NCI-H2171 treated with DMSO at 0.1 percent for 48 hours (cell line): ENCODE results near the gene MYO1D.
"Not testable (repeated sequence)": the region's sequence is repeated elsewhere in the genome, so short reads cannot be mapped to it uniquely, and the experiment has no call there.

Source experiments
- DNase-seq: peaks from one replicate; lab custom pipeline; 2025; lab: John Stamatoyannopoulos, UW

The MYO1D gene

DNA sequence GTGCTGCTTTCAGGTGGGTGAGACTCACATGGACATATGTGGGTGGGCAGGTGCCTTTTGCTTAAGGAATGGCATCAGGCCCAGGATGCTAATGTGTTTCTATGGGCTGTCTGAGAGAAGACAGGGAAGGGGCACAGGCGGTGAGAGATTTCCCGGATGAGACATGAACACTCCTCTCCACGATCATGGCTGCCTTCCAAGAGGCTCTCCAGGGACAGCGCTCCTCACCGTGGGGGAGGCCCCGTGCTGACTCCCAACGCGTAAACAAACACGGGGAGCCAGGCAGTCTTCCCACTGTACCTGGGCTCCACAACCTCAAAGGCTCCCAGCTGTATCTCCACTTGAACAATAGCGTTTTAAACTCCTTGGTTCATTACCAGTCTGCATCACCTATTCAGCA is 347.3 kb downstream of the MYO1D start:
- peak; percentile 94 for DNase-seq

- no peak for DNase-seq
Observed at GRCh38 chr17:32528825-32529224, 348.1 kb downstream of the MYO1D start.

DNA sequence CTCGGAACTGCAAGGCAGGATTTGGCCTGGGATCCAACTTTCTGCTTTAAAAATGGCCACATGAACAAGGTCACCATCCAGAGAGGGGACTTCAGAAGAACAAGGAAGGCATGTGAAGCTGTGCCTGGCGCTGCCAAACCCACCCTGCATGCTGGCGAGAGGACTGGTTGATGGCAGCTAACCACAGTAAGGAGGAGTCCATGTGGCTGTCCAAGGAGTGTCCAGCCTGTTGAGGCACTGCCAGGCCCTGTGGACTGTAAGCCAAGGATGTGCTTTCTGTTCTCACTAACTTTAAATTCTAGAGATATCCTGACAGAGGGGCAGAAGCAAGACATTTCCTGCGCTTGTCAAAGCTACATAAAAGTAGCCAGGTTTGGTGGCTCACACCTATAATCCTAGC is 349.8 kb downstream of the MYO1D start:
- no peak for DNase-seq

DNA sequence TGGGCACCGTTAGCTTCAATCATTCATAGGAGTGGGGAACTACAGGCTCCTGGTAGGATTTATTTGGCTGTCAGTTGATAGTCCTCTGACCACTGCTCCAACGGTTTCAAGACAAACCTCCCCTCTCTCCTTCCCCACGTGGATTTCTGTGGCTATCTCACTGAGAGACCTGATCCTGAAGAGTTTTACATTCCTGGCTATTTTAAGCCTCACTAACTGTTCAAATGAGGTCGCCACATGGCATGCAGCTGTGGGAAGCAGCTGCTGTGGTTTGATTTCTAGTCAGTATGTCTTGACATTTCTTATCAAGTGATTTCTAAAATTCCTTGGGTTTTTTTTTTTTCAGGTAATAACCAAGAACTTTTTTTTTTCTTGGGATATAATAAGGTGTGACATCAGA is 351.8 kb downstream of the MYO1D start:
- peak; percentile 22 for DNase-seq

DNA sequence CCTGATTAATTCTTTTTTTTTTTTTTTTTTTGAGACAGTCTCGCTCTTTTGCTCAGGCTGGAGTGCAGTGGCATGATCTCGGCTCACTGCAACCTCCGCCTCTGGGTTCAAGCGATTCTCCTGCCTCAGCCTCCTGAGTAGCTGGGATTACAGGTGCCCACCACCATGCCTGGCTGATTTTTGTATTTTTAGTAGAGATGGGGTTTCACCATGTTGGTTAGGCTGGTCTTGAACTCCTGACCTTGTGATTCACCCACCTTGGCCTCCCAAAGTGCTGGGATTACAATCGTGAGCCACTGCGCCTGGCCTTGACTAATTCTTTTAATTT is 352.4 kb downstream of the MYO1D start:
- not testable (repeated sequence) for DNase-seq

DNA sequence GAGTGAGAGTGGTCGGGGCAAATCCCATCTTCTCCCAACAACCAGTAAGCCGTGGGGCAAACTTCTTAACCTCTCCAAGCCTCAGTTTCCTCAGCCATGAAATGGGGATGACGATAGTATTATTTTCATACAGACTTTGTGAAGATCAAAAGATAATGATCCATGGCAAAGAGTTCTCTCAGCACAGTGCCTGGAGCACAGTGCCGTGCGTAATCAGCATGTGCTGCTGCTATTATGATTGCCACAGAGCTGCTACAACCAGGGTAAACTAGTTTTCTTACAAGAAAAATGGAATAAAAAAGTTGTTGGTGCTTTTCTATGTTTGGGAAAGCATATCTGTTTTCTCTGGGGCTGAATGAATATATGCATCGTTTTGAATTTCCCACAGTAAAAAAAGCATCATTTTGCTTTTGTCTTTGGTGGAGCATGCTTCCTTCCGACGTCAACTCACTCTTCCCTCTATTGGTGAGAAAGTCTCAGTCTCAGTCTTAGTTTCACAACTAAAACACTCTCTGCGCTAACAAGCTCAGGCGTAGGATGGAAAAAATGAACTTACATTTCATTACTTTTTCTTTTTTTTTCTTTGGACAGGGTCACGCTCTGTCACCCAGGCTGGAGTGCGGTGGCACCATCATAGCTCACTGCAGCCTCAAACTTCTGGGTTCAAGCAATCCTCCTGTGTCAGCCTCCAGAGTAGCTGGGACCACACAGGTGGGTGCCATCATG is 352.9 kb downstream of the MYO1D start:
- no peak for DNase-seq

DNA sequence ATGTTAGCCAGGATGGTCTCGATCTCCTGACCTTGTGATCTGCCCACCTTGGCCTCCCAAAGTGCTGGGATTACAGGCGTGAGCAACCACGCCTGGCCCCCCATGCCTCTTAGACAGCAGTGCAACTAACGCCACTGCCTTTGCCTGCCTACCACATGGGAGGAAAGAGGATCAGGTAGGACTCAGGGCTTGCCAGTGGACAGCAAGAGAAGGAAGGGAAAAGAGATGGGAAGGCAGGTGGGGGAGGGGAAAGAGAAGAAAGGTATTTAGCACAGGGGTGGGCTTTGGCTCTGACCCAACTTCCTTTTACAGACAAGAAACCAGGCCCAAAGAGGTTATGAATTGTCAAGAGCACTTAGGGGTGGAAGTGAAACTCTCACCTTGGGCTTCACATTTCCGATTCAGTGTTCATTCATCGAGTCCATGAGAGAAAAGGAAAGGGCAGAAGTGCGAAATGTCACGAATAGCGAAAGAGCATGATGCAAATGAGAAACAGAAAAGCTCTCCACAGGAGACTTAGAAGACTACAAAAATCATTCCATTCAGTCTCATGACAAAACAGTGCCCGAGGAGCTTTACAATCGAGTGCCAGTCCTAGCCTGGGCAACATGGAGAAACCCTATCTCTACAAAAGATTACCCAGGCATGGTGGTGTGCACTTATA is 353.8 kb downstream of the MYO1D start:
- no peak for DNase-seq

- DNase-seq = peak; percentile 66
Observed at GRCh38 chr17:32520737-32521404, 356.1 kb downstream of the MYO1D start.

GRCh38 chr17:32520104-32520701 is 356.7 kb downstream of the MYO1D start:
- DNase-seq = peak; percentile 43

- DNase-seq = peak; percentile 87
Observed at GRCh38 chr17:32519228-32520103, 357.5 kb downstream of the MYO1D start.

- DNase-seq = no peak
Observed at GRCh38 chr17:32518646-32519227, 358.2 kb downstream of the MYO1D start.

DNA sequence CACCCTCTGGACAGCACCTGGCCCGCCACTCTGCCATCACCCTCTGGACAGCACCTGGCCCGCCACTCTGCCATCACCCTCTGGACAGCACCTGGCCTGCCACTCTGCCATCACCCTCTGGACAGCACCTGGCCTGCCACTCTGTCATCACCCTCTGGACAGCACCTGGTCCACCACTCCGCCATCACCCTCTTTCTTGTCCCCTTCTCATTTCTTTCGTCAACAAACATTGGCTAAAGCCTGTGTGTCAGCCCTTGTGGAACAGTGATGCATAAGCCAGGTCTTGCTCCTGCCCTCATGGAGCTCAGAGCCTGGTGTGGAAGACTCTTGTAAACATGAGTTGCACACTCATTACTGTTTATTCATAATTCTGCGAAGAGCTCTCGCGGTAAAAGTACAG is 358.9 kb downstream of the MYO1D start:
- no peak for DNase-seq

DNA sequence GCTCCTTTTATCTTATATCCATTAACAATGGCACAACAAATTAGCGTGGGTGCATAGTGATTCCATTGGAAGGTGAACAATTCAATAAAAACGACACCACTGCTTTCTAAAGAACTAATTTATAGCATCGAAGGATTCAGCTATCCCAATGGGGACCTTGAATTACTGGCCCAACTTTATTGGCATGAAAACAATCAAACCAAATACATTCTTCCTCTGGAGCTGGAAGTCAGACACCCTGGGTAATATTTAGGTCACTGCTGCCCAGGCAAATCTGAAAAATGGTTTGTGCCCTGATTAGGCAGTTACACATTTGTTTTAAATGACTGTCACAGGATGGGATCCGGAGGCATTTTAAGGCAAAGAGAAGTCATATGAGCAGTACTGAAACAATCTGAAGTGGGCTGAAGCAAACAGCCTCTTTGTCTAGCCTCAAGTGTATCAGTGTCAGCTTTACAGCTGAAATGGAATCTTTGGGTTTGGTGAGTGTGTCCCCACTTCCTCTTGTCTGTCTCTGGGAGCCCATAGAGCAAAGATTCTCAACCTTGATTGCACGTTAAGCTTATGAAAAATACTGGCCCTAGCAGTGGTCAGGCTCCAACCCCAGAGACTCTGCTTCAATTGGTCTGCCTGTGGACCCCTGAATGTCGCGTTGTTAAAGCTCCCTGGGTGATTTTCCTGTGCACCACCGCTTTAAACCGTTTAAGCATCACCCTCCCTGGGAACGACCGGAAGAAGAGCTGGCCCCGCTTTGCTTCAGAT is 359.8 kb downstream of the MYO1D start:
- no peak for DNase-seq

GRCh38 chr17:32516450-32516849 is 360.5 kb downstream of the MYO1D start:
- peak; percentile 24 for DNase-seq

DNA sequence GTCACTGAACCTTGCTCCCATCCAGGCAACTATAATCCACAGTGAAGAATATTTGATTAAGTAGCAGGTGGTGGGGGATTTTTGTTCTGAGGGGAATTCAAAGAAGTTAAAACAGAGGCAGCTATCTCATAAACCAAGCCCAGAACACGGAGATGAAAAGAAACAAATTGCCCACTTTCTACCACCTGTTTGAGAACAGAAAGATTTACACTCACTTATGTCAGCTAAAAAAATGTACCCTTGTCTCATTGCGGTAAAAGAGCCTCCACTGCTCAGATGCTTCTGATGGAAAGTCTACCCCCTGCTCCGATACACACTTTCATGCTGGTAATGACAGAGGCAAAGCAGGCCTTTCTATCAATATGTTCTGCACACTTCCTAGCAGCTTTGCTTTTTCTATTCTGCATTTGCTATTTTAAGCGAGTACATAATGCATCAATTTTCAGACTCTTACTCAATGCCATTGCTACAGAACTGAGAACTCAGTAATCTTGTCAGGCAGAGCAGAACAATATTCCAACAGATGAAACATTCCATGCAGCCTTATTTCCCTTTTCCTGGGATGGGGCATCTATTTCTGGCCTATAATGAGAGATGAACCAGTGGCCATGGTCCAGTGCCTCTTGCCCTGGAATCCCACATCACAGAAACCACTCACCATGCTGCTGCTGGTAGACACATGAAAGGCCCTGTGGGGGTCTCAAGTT is 361.1 kb downstream of the MYO1D start:
- DNase-seq = no peak

DNA sequence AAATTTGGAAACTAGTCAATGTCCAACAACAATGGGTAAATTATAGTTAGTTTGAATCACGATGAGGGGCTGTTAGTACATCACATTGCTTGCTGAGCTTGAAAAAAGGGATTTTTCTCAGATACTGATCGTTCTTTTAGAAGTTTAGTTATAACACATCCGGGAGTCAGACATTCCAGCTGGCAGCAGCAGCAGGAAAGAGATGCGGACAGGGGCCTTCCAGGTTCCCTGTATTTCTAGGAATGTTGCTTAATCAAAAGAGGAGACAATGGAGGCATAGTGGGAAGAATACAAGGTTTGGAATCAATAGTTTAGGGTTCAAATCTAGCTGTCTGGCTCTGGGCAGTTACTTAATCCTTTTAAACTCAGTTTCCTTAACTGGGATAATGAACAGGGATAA is 362.3 kb downstream of the MYO1D start:
- DNase-seq = no peak

DNA sequence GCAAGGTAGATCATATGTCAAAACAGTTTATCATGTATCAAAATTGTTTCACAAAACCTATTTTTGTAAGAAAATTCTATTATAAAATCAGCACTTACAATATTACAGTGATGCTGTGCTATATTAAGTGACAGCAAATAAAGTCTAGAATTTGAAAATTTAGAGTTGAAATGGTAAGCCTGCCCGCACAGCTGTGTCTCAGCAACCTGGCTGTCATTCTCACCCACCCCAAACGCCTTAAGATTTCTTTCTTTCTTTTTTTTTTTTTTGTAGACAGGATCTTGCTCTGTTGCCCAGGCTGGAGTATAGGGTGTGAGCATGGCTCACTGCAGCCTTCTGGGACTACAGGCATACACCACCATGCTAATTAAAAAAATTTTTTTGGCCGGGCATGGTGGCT is 363.3 kb downstream of the MYO1D start:
- DNase-seq = no peak

GRCh38 chr17:32512328-32512727 is 364.6 kb downstream of the MYO1D start:
- no peak for DNase-seq

- DNase-seq = no peak
Observed at GRCh38 chr17:32510466-32510865, 366.5 kb downstream of the MYO1D start.

GRCh38 chr17:32508926-32509325 is 368.0 kb downstream of the MYO1D start:
- no peak for DNase-seq
